HG02970 (cell line): ENCODE data around the gene STIM2.

Source experiments
- ATAC-seq: cut with Tn5 transposase; IDR thresholded peaks from one replicate; pipeline ENCODE4 v1.9.1; 2021; ENCODE audit warnings: mild to moderate bottlenecking, moderate library complexity, moderate number of reproducible peaks; ENCODE audit not compliant: unreplicated experiment, low FRiP score

STIM2 gene

DNA sequence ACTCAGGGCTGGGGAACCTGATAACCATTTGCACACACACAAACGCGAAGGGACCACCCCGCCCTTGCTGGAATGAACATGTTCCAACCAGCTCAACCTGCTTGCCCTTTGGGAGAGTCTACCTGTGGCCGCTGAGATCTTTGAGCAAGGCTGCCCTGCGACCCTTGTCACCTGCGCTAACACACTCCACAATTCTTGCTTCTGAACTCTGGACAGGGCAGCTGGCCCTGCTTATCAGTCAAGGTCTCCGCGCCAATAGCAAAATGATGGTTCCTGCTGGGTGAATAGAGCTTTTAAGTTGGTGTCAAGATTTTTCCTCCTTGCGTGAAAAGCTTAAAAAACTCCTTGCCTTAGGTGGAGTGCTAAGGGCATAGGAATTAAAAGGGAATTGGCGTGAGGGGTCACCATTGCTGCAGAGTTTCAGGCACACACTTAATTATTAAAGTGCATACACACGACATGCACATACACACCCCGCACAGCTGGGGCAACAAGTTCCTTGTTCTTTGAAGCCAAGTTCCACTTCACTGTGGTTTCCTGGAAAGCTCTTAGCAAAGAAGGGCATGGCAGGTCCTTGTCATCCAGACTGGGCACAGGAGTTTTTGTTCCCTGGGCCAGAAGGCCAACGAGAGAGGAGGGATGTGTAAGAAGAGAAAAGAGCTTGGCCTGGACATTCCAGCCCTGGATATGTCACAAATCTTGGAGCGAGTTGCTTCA is 207.7 kb downstream of the STIM2 start:
- ATAC-seq, result no peak
